Amniotic stem cell (primary cell): ENCODE results near the gene ANKRD36B.
"Not testable (repeated sequence)": the region's sequence is repeated elsewhere in the genome, so short reads cannot be mapped to it uniquely, and the experiment has no call there.

Source experiments
- DNase-seq: peaks from one replicate; lab custom pipeline; 2025; lab: John Stamatoyannopoulos, UW

The ANKRD36B gene

GRCh38 chr2:97589598-97590510 is at the start of gene ANKRD36B:
ANKRD36B (minus strand) TSS chr2:97589877; CDS start chr2:97589685, 192 bp downstream.
- DNase-seq = not testable (repeated sequence)

GRCh38 chr2:97626049-97626430 is 36.4 kb upstream of the ANKRD36B start:
- not testable (repeated sequence) for DNase-seq

GRCh38 chr2:97625354-97626048 is 35.8 kb upstream of the ANKRD36B start:
- not testable (repeated sequence) for DNase-seq

GRCh38 chr2:97622976-97623375 is 33.3 kb upstream of the ANKRD36B start:
- DNase-seq = not testable (repeated sequence)

- DNase-seq = not testable (repeated sequence)
Observed at GRCh38 chr2:97620492-97620891, 30.8 kb upstream of the ANKRD36B start.

GRCh38 chr2:97618939-97619827 is 29.5 kb upstream of the ANKRD36B start:
- not testable (repeated sequence) for DNase-seq

- DNase-seq = no peak
Observed at GRCh38 chr2:97617911-97618310, 28.2 kb upstream of the ANKRD36B start.

GRCh38 chr2:97615746-97616145 is 26.1 kb upstream of the ANKRD36B start:
- not testable (repeated sequence) for DNase-seq

GRCh38 chr2:97611895-97612294 is 22.2 kb upstream of the ANKRD36B start:
- DNase-seq = not testable (repeated sequence)

- not testable (repeated sequence) for DNase-seq
Observed at GRCh38 chr2:97608745-97609144, 19.1 kb upstream of the ANKRD36B start.

- DNase-seq = not testable (repeated sequence)
Observed at GRCh38 chr2:97605524-97606339, 16.1 kb upstream of the ANKRD36B start.

GRCh38 chr2:97605109-97605508 is 15.4 kb upstream of the ANKRD36B start:
- not testable (repeated sequence) for DNase-seq

- DNase-seq = not testable (repeated sequence)
Observed at GRCh38 chr2:97601537-97601936, 11.9 kb upstream of the ANKRD36B start.

- not testable (repeated sequence) for DNase-seq
Observed at GRCh38 chr2:97596180-97596579, 6.5 kb upstream of the ANKRD36B start.

GRCh38 chr2:97593520-97593919 is 3.8 kb upstream of the ANKRD36B start:
- not testable (repeated sequence) for DNase-seq

- not testable (repeated sequence) for DNase-seq
Observed at GRCh38 chr2:97590515-97591394, 1.1 kb upstream of the ANKRD36B start.

GRCh38 chr2:97589257-97589597 is 450 bp downstream of the ANKRD36B start:
- not testable (repeated sequence) for DNase-seq

GRCh38 chr2:97565674-97566073 is 24.0 kb downstream of the ANKRD36B start:
- DNase-seq = not testable (repeated sequence)

- not testable (repeated sequence) for DNase-seq
Observed at GRCh38 chr2:97552406-97552805, 37.3 kb downstream of the ANKRD36B start.

- not testable (repeated sequence) for DNase-seq
Observed at GRCh38 chr2:97550498-97550897, 39.2 kb downstream of the ANKRD36B start.
